Gastrocnemius medialis (tissue), 4 donors: Measurements from ENCODE around the gene CHST12.

ENCODE experiments used
- POLR2A ChIP-seq, 2 donors: fragments of 450-650 bp; IDR thresholded peaks; one replicate each; pipeline ENCODE4 v1.6.1; 2017; ENCODE audit warnings: antibody characterized with exemption in 2 of 2, mild to moderate bottlenecking in 2 of 2, moderate library complexity in 2 of 2
- TF ChIP-seq, protein P1 (sequence below), 5 experiments: fragments of 450-650 bp in 3 of 5; fragments of 200-600 bp in 2 of 5; sonication (generic) in 2 of 5; IDR thresholded peaks in 4 of 5; conservative IDR thresholded peaks in 1 of 5; 1 replicate in 4 of 5; 2 replicates in 1 of 5; pipeline ENCODE4 v1.5.1; 2016 to 2019; ENCODE audit warnings: antibody characterized with exemption in 5 of 5, mild to moderate bottlenecking in 3 of 5, moderate library complexity in 3 of 5

DNA sequence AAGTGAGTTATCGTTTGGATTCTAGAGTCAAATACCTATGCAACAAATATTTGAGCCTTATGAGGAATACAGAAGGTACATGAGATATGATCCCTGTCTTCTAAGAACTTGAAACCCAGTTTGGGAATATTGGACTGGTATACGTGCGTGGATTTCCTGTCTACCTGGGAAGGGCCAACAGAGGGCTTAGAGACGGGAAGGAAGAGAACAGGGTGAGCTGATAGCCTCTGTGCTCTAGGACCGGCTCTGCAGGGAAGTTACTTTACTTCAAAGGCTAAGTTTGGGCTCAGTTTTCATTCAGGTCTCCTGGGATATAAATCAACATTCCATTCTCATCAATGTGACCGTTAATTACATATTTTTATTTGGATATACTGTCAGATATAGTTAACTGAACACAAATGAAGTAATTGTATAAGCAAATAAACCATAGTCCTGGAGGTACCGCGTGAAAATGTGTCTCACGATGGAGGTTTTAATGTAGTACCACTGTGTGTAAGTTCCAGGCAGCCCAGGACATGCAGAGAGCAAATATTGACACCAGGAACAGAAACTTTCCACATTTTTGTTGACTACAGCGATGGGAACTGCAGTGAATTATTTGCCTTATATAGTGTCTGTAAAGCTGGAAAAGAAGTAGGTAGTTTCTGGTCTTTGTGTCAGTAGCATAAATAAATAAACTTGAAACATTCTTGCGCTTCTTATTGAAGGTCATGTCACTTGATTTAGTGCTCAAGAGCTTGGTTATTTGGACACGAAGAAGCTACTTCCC lies 8.6 kb downstream of the CHST12 start:
- TF ChIP-seq, protein P1, sequence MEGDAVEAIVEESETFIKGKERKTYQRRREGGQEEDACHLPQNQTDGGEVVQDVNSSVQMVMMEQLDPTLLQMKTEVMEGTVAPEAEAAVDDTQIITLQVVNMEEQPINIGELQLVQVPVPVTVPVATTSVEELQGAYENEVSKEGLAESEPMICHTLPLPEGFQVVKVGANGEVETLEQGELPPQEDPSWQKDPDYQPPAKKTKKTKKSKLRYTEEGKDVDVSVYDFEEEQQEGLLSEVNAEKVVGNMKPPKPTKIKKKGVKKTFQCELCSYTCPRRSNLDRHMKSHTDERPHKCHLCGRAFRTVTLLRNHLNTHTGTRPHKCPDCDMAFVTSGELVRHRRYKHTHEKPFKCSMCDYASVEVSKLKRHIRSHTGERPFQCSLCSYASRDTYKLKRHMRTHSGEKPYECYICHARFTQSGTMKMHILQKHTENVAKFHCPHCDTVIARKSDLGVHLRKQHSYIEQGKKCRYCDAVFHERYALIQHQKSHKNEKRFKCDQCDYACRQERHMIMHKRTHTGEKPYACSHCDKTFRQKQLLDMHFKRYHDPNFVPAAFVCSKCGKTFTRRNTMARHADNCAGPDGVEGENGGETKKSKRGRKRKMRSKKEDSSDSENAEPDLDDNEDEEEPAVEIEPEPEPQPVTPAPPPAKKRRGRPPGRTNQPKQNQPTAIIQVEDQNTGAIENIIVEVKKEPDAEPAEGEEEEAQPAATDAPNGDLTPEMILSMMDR (IDR thresholded peaks at IDR 0.05 in 4 of 5, conservative IDR thresholded peaks at IDR 0.05 in 1 of 5), result no peak
- no peak for TF ChIP-seq POLR2A (IDR thresholded peaks at IDR 0.05)
